GM12878 (cell line): ENCODE data around the gene JAGN1.

Experiments used
- RAD21 ChIP-seq: IDR thresholded peaks from 2 replicates; pipeline ENCODE4 v1.6.1; 2011; ENCODE audit warnings: mild to moderate bottlenecking, low read depth, low read length, moderate library complexity; ENCODE audit not compliant: insufficient read depth
- SMAD1 ChIP-seq: fragments of 450-650 bp; IDR thresholded peaks from 2 replicates; pipeline ENCODE4 v1.6.1; 2018; ENCODE audit warnings: mild to moderate bottlenecking, low read depth; ENCODE audit not compliant: partially characterized antibody
- TF ChIP-seq, protein P1 (sequence below), 3 experiments: IDR thresholded peaks in 2 of 3; conservative IDR thresholded peaks in 1 of 3; 2 replicates each; pipeline ENCODE4 v1.5.1; 2011; ENCODE audit warnings: low read depth in 3 of 3, low read length in 3 of 3, mild to moderate bottlenecking in 3 of 3, control low read depth in 2 of 3, moderate library complexity in 2 of 3, inconsistent platforms in 1 of 3, mixed read lengths in 1 of 3; ENCODE audit not compliant: control insufficient read depth in 2 of 3, insufficient read depth in 1 of 3; ENCODE audit errors: extremely low read depth in 1 of 3

DNA sequence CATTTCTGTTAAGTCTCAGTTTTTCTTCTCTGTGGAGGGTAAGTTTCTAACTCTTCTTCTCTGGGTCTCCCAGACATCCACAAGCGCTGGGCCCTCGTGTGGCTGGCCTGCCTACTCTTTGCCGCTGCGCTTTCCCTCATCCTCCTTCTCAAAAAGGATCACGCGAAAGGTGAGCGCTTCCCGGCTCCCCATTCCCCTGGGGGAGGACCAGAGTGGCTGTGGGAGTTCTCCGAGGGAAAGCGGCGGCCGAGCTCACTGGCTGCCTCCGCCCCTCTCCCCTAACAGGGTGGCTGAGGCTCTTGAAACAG, 42.1 kb downstream of the JAGN1 start:
- TF ChIP-seq RAD21 (no peak), SMAD1 (no peak)
- TF ChIP-seq, protein P1, sequence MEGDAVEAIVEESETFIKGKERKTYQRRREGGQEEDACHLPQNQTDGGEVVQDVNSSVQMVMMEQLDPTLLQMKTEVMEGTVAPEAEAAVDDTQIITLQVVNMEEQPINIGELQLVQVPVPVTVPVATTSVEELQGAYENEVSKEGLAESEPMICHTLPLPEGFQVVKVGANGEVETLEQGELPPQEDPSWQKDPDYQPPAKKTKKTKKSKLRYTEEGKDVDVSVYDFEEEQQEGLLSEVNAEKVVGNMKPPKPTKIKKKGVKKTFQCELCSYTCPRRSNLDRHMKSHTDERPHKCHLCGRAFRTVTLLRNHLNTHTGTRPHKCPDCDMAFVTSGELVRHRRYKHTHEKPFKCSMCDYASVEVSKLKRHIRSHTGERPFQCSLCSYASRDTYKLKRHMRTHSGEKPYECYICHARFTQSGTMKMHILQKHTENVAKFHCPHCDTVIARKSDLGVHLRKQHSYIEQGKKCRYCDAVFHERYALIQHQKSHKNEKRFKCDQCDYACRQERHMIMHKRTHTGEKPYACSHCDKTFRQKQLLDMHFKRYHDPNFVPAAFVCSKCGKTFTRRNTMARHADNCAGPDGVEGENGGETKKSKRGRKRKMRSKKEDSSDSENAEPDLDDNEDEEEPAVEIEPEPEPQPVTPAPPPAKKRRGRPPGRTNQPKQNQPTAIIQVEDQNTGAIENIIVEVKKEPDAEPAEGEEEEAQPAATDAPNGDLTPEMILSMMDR (IDR thresholded peaks at IDR 0.05 in 2 of 3, conservative IDR thresholded peaks at IDR 0.05 in 1 of 3; ENCODE audit: control insufficient read depth in 2 of 3, extremely low read depth in 1 of 3, insufficient read depth in 1 of 3, low read depth in 3 of 3, low read length in 3 of 3) = no peak
